Liver (tissue), 9 donors: Measurements from ENCODE around the gene CCDC69. TPM values are rescaled to one million over a fixed set of nuclear protein-coding genes. Genes with fewer than 3 reads are reported as not detected.

Experiments used
- DNase-seq: peaks from one replicate; pipeline ENCODE4 v3.0.0-alpha.2; 2017; ENCODE audit warnings: low spot score
- H3K27ac ChIP-seq, 2 donors: one replicate each; pipeline ENCODE4 v1.7.0; 2013; ENCODE audit warnings: inconsistent platforms in 2 of 2, low read length in 2 of 2, control low read depth in 1 of 2, low read depth in 1 of 2, mild to moderate bottlenecking in 1 of 2
- H3K27me3 ChIP-seq, 4 donors: one replicate each; pipeline versions ENCODE4 v1.6.1 to v1.7.0; 2013; ENCODE audit warnings: low read length in 3 of 4, inconsistent platforms in 1 of 4, mild to moderate bottlenecking in 1 of 4, moderate library complexity in 1 of 4; ENCODE audit not compliant: control insufficient read depth in 4 of 4, insufficient read depth in 4 of 4
- H3K36me3 ChIP-seq, 4 donors: one replicate each; pipeline versions ENCODE4 v1.6.1 to v1.7.0; 2013; ENCODE audit warnings: low read length in 3 of 4, mild to moderate bottlenecking in 3 of 4, low read depth in 1 of 4, moderate library complexity in 1 of 4; ENCODE audit not compliant: control insufficient read depth in 4 of 4, insufficient read depth in 3 of 4
- H3K4me1 ChIP-seq, 4 donors: one replicate each; pipeline versions ENCODE4 v1.6.1 to v1.7.0; 2013; ENCODE audit warnings: low read length in 3 of 4, mild to moderate bottlenecking in 3 of 4, moderate library complexity in 1 of 4; ENCODE audit not compliant: control insufficient read depth in 4 of 4, insufficient read depth in 4 of 4
- H3K4me3 ChIP-seq, 3 donors: one replicate each; pipeline versions ENCODE4 v1.6.1 to v1.7.0; 2013; ENCODE audit warnings: low read length in 3 of 3, control low read depth in 1 of 3, low read depth in 1 of 3, mild to moderate bottlenecking in 1 of 3
- H3K9ac ChIP-seq, 2 donors: one replicate each; pipeline ENCODE4 v1.7.0; 2013; ENCODE audit warnings: low read length in 2 of 2, mild to moderate bottlenecking in 2 of 2, moderate library complexity in 2 of 2, control low read depth in 1 of 2, low read depth in 1 of 2
- H3K9me3 ChIP-seq, 4 donors: one replicate each; pipeline versions ENCODE4 v1.6.1 to v1.7.0; 2013; ENCODE audit warnings: low read length in 3 of 4; ENCODE audit not compliant: control insufficient read depth in 4 of 4
- ATF3 ChIP-seq: IDR thresholded peaks from 2 replicates; pipeline ENCODE4 v1.6.1; 2016; ENCODE audit warnings: antibody characterized with exemption
- CTCF ChIP-seq: fragments of 150-350 bp; IDR thresholded peaks from 2 replicates; pipeline ENCODE4 v1.5.1; 2017; ENCODE audit warnings: improper control_type of control experiment, low read depth, low read length; ENCODE audit not compliant: missing input control
- EGR1 ChIP-seq, 2 donors: IDR thresholded peaks; 2 replicates each; pipeline ENCODE4 v1.6.1; 2016 to 2018; ENCODE audit warnings: antibody characterized with exemption in 2 of 2, low read depth in 2 of 2
- FOXA1 ChIP-seq: IDR thresholded peaks from 2 replicates; pipeline ENCODE4 v1.6.1; 2016; ENCODE audit warnings: antibody characterized with exemption
- FOXA2 ChIP-seq: IDR thresholded peaks from 2 replicates; pipeline ENCODE4 v1.6.1; 2016; ENCODE audit warnings: antibody characterized with exemption
- GABPA ChIP-seq, 2 donors: IDR thresholded peaks in 1 of 2; conservative IDR thresholded peaks in 1 of 2; 2 replicates each; pipeline ENCODE4 v1.6.1; 2016; ENCODE audit warnings: antibody characterized with exemption in 2 of 2, mild to moderate bottlenecking in 1 of 2, moderate library complexity in 1 of 2
- HNF4A ChIP-seq, 2 donors: conservative IDR thresholded peaks; 2 replicates each; pipeline ENCODE4 v1.6.1; 2016; ENCODE audit warnings: antibody characterized with exemption in 2 of 2, mild to moderate bottlenecking in 2 of 2
- HNF4G ChIP-seq: IDR thresholded peaks from 2 replicates; pipeline ENCODE4 v1.6.1; 2016; ENCODE audit warnings: antibody characterized with exemption
- JUND ChIP-seq, 2 donors: IDR thresholded peaks; 2 replicates each; pipeline ENCODE4 v1.6.1; 2016; ENCODE audit warnings: antibody characterized with exemption in 2 of 2
- MAX ChIP-seq: IDR thresholded peaks from 2 replicates; pipeline ENCODE4 v1.6.1; 2016; ENCODE audit warnings: antibody characterized with exemption
- NR2F2 ChIP-seq: IDR thresholded peaks from 2 replicates; pipeline ENCODE4 v1.6.1; 2016; ENCODE audit warnings: antibody characterized with exemption
- RAD21 ChIP-seq, 2 donors: IDR thresholded peaks; 2 replicates each; pipeline ENCODE4 v1.6.1; 2016; ENCODE audit warnings: antibody characterized with exemption in 2 of 2, mild to moderate bottlenecking in 2 of 2
- REST ChIP-seq: IDR thresholded peaks from 2 replicates; pipeline ENCODE4 v1.6.1; 2016; ENCODE audit warnings: antibody characterized with exemption, mild to moderate bottlenecking
- RXRA ChIP-seq, 2 donors: IDR thresholded peaks; 2 replicates each; pipeline ENCODE4 v1.6.1; 2017 to 2018; ENCODE audit warnings: antibody characterized with exemption in 2 of 2, mild to moderate bottlenecking in 1 of 2
- SP1 ChIP-seq: IDR thresholded peaks from 2 replicates; pipeline ENCODE4 v1.6.1; 2018; ENCODE audit warnings: antibody characterized with exemption, mild to moderate bottlenecking
- TAF1 ChIP-seq: conservative IDR thresholded peaks from 2 replicates; pipeline ENCODE4 v1.6.1; 2016; ENCODE audit warnings: antibody characterized with exemption, mild to moderate bottlenecking
- YY1 ChIP-seq: IDR thresholded peaks from 2 replicates; pipeline ENCODE4 v1.6.1; 2016; ENCODE audit warnings: antibody characterized with exemption, mild to moderate bottlenecking
- ZBTB33 ChIP-seq: IDR thresholded peaks from 2 replicates; pipeline ENCODE4 v1.6.1; 2016; ENCODE audit warnings: antibody characterized with exemption
- WGBS: extraction: QIAGEN DNeasy Blood & Tissue Kit; methylation state at CpG from one replicate; pipeline ENCODE4 v1.1.7; 2013; 5-methylcytosine and 5-hydroxymethylcytosine counted together
- polyA plus RNA-seq, 2 donors: library from polyadenylated mRNA; stranded (reverse) in 1 of 2; unstranded in 1 of 2; fragments of 200-250 nt in 1 of 2; fragments of >200 nt in 1 of 2; fragmentation: Nextera tagmentation in 1 of 2; extraction: Ambion mirVana in 1 of 2; gene quantifications; one replicate each; pipeline versions ENCODE4 v1.2.1 to v1.2.3, GENCODE V29; 2013 to 2015
- total RNA-seq, 2 donors: library from RNA; depleted of rRNA; stranded (reverse); fragments of >200 nt; gene quantifications; one replicate each; pipeline ENCODE4 v1.2.3, GENCODE V29; 2014
- donor health status: healthy.
- donor health status: healthy.
- donor health status: healthy.
- donor health status: healthy.
- donor health status: healthy.

Gene CCDC69
- total and polyA plus RNA-seq, 4 donors, result 11.9 to 28.6 (median 18.0) TPM

GRCh38 chr5:151196556-151197290 lies 27.2 kb downstream of the CCDC69 start:
- H3K4me3 ChIP-seq, result no peak overlapping the region
- peaks cover 2 to 6% (median 4%) of the 10 kb centered on the region in 4 donors for H3K4me1 ChIP-seq
- 79% methylated on average over 5 of the region's 5 CpGs for WGBS
- no peak for TF ChIP-seq REST
- no peak for TF ChIP-seq NR2F2
- no peak for TF ChIP-seq EGR1 (IDR thresholded peaks at IDR 0.05; ENCODE audit: low read depth in 2 of 2)
- H3K36me3 ChIP-seq, result peaks cover 1 to 13% (median 6%) of the 10 kb centered on the region in 4 donors
- H3K9ac ChIP-seq, result no peak overlapping the region
- DNase-seq, result no peak
- H3K9me3 ChIP-seq, result no peaks in the 10 kb centered on the region
- H3K27me3 ChIP-seq, result no peaks in the 10 kb centered on the region
- H3K27ac ChIP-seq, result no peak overlapping the region

GRCh38 chr5:151195622-151196021 lies 28.3 kb downstream of the CCDC69 start:
- H3K9ac ChIP-seq, result no peak overlapping the region
- TF ChIP-seq RXRA (IDR thresholded peaks at IDR 0.05) (peak; percentile 80 to 87), YY1 (peak; percentile 40), GABPA (IDR thresholded peaks at IDR 0.05 in 1 of 2, conservative IDR thresholded peaks at IDR 0.05 in 1 of 2) (peak in 1 of 2 donors; percentile 18), REST (no peak), TAF1 (no peak), EGR1 (IDR thresholded peaks at IDR 0.05; ENCODE audit: low read depth in 2 of 2) (peak; percentile 96 to 99), MAX (peak; percentile 42), SP1 (peak; percentile 49), HNF4G (peak; percentile 30), FOXA2 (peak; percentile 47), CTCF (no peak), FOXA1 (peak; percentile 40), HNF4A (conservative IDR thresholded peaks at IDR 0.05) (peak; percentile 81 to 87), JUND (IDR thresholded peaks at IDR 0.05) (peak in 1 of 2 donors; percentile 73), NR2F2 (no peak), ZBTB33 (peak; percentile 75), RAD21 (IDR thresholded peaks at IDR 0.05) (peak; percentile 15 to 39), ATF3 (peak; percentile 13)
- H3K4me3 ChIP-seq, result no peak overlapping the region
- WGBS, result 70% methylated on average over 5 of the region's 5 CpGs
- no peaks in the 10 kb centered on the region for H3K27me3 ChIP-seq
- peak overlapping the region; percentile 25 to 59 for H3K27ac ChIP-seq
- peaks cover 1 to 9% (median 3%) of the 10 kb centered on the region in 4 donors for H3K36me3 ChIP-seq
- H3K4me1 ChIP-seq, result peaks cover 2 to 6% (median 4%) of the 10 kb centered on the region in 4 donors
- H3K9me3 ChIP-seq, result no peaks in the 10 kb centered on the region
- no peak for DNase-seq
